OCI-LY7 (cell line): ENCODE data around the gene MUC4. TPM values are rescaled to one million over a fixed set of nuclear protein-coding genes. Genes with fewer than 3 reads are reported as not detected.
"Not testable (repeated sequence)": the region's sequence is repeated elsewhere in the genome, so short reads cannot be mapped to it uniquely, and the experiment has no call there.

Experiments used
- BruUV-seq: library from RNA; stranded (reverse); fragments of 400-500 nt; replicated peaks from 2 replicates; lab custom pipeline; 2021; lab: Mats Ljungman, UMichigan
- CTCF ChIA-PET: fragments of 300-600 bp; sonication (Branson Sonifier 250); formaldehyde crosslinking; loops from one replicate; lab custom pipeline; 2022; ENCODE audit warnings: antibody characterized with exemption; ENCODE audit not compliant: unreplicated experiment; lab: Charles Lee
- POLR2A ChIA-PET: fragments of 300-600 bp; sonication (Branson Sonifier 250); formaldehyde crosslinking; loops from one replicate; lab custom pipeline; 2022; ENCODE audit warnings: antibody characterized with exemption; lab: Charles Lee
- DNase-seq: peaks from one replicate; pipeline ENCODE4 v3.0.0-alpha.2; 2015; ENCODE audit warnings: low spot score
- H2AFZ ChIP-seq: fragments of 200-600 bp; sonication (generic), shearing (Covaris generic); 2 replicates; pipeline ENCODE4 v1.6.1; 2014; ENCODE audit warnings: mild to moderate bottlenecking, antibody characterized with exemption, low read length, moderate library complexity
- H3K27ac ChIP-seq: fragments of 200-600 bp; sonication (generic); 2 replicates; pipeline ENCODE4 v1.5.1; 2014; ENCODE audit warnings: mixed run types, low read depth, mild to moderate bottlenecking, moderate library complexity, low read length, inconsistent platforms; ENCODE audit not compliant: poor library complexity, severe bottlenecking
- H3K36me3 ChIP-seq: fragments of 200-600 bp; sonication (generic); 2 replicates; pipeline ENCODE4 v1.6.1; 2014; ENCODE audit warnings: mild to moderate bottlenecking, antibody characterized with exemption, low read length, moderate library complexity, mixed read lengths; ENCODE audit not compliant: insufficient read depth
- H3K4me1 ChIP-seq: fragments of 200-600 bp; sonication (generic); 2 replicates; pipeline ENCODE4 v1.5.1; 2014; ENCODE audit warnings: mild to moderate bottlenecking, low read length; ENCODE audit not compliant: insufficient read depth, poor library complexity, severe bottlenecking
- H3K4me2 ChIP-seq: fragments of 200-600 bp; sonication (generic); 2 replicates; pipeline ENCODE4 v1.6.1; 2014; ENCODE audit warnings: mild to moderate bottlenecking, low read length
- H3K4me3 ChIP-seq: fragments of 200-600 bp; sonication (generic); 2 replicates; pipeline ENCODE4 v1.5.1; 2014; ENCODE audit warnings: mild to moderate bottlenecking, low read depth, low read length; ENCODE audit not compliant: poor library complexity, severe bottlenecking
- H3K79me2 ChIP-seq: fragments of 200-600 bp; sonication (generic); 2 replicates; pipeline ENCODE4 v1.6.1; 2016; ENCODE audit warnings: low read depth, mild to moderate bottlenecking, low read length, moderate library complexity, mixed read lengths; ENCODE audit not compliant: insufficient read depth
- H3K9me2 ChIP-seq: fragments of 200-600 bp; sonication (generic); 2 replicates; pipeline ENCODE4 v1.6.1; 2016; ENCODE audit warnings: mild to moderate bottlenecking, low read length, mixed read lengths; ENCODE audit not compliant: insufficient read depth
- H3K9me3 ChIP-seq: fragments of 200-600 bp; sonication (generic); 2 replicates; pipeline ENCODE4 v1.6.1; 2014; ENCODE audit warnings: mild to moderate bottlenecking, mixed run types, low read length, mixed read lengths
- H4K20me1 ChIP-seq: fragments of 200-600 bp; sonication (generic); 2 replicates; pipeline ENCODE4 v1.6.1; 2014; ENCODE audit warnings: mild to moderate bottlenecking, antibody characterized with exemption, low read length, moderate library complexity, mixed read lengths; ENCODE audit not compliant: insufficient read depth
- EZH2phosphoT487 ChIP-seq: fragments of 200-600 bp; sonication (generic); IDR thresholded peaks from 2 replicates; pipeline ENCODE4 v1.6.1; 2018; ENCODE audit warnings: low read depth, borderline replicate concordance, mild to moderate bottlenecking, mixed run types, antibody characterized with exemption, low read length, moderate library complexity, mixed read lengths
- intact Hi-C: fragments of 100-400 bp; cut with micrococcal nuclease; formaldehyde crosslinking; loops from one replicate; pipeline ENCODE4 v1.10.0; 2022; ENCODE audit not compliant: unreplicated experiment
- total RNA-seq, 2 experiments: library from RNA; depleted of rRNA in 1 of 2; stranded (reverse); fragments of >200 nt in 1 of 2; shearing (Covaris generic) in 1 of 2; gene quantifications; 2 replicates each; pipeline ENCODE4 v1.2.3, GENCODE V29; 2014 to 2022
- TF ChIP-seq, protein P1 (sequence below): fragments of 200-600 bp; sonication (generic); conservative IDR thresholded peaks from 2 replicates; pipeline ENCODE4 v1.5.1; 2014; ENCODE audit warnings: mild to moderate bottlenecking, antibody characterized with exemption, low read length, moderate library complexity, mixed read lengths

Gene MUC4
- total RNA-seq, 2 experiments from 2014 or later = 0.03 to 0.42 TPM

GRCh38 chr3:195711813-195712534 is 99.8 kb downstream of the MUC4 start:
- Histone ChIP-seq H3K79me2 (no peaks in the 10 kb centered on the region), H2AFZ (no peak overlapping the region), H4K20me1 (no peaks in the 10 kb centered on the region), H3K4me2 (no peak overlapping the region), H3K27ac (no peak overlapping the region), H3K9me2 (no peaks in the 10 kb centered on the region), H3K4me3 (no peak overlapping the region), H3K36me3 (no peaks in the 10 kb centered on the region), H3K9me3 (no peaks in the 10 kb centered on the region), H3K4me1 (peaks cover 5% of the 10 kb centered on the region)
- no peak for DNase-seq
- BruUV-seq = no TSS peak
- POLR2A ChIA-PET = interaction anchor here (0.5 to 0.7 kb wide), 2 partner anchors 228 to 561 kb away, joined by 4 to 5 read pairs; no protein-coding TSS in a partner anchor
- TF ChIP-seq, protein P1, sequence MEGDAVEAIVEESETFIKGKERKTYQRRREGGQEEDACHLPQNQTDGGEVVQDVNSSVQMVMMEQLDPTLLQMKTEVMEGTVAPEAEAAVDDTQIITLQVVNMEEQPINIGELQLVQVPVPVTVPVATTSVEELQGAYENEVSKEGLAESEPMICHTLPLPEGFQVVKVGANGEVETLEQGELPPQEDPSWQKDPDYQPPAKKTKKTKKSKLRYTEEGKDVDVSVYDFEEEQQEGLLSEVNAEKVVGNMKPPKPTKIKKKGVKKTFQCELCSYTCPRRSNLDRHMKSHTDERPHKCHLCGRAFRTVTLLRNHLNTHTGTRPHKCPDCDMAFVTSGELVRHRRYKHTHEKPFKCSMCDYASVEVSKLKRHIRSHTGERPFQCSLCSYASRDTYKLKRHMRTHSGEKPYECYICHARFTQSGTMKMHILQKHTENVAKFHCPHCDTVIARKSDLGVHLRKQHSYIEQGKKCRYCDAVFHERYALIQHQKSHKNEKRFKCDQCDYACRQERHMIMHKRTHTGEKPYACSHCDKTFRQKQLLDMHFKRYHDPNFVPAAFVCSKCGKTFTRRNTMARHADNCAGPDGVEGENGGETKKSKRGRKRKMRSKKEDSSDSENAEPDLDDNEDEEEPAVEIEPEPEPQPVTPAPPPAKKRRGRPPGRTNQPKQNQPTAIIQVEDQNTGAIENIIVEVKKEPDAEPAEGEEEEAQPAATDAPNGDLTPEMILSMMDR = no peak
- TF ChIP-seq EZH2phosphoT487 = no peak
- intact Hi-C loops = no loop called here
- CTCF ChIA-PET = no interaction called here

DNA sequence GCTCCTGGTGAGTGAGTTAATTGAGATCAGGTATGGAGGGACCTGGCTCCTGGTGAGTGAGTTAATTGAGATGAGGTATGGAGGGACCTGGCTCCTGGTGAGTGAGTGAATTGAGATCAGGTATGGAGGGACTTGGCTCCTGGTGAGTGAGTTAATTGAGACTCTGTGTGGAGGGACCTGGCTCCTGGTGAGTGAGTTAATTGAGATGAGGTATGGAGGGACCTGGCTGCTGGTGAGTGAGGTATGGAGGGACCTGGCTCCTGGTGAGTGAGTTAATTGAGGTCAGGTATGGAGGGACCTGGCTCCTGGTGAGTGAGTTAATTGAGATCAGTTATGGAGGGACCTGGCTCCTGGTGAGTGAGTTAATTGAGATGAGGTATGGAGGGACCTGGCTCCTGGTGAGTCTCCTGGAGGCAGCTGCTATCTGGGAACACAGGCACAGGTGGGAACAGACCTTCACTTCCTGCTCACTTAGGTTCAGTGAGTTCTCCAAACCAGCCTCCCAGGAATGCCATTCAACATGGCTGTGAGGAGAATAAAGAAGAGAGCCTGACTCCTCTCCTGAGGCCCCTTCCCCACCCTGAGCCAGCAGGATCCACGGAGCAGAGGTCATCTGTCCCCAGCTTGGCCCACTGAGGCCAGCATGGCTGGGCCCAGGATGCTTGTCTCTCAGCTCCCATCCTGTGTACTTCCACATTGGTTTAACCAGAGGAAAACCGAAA is 100.5 kb downstream of the MUC4 start:
- H3K4me1 ChIP-seq, BruUV-seq, H3K4me2 ChIP-seq, H3K4me3 ChIP-seq, CTCF ChIA-PET, intact Hi-C loops, H3K9me3 ChIP-seq, H3K36me3 ChIP-seq, H4K20me1 ChIP-seq, H3K79me2 ChIP-seq, H3K27ac ChIP-seq, H3K9me2 ChIP-seq, DNase-seq, H2AFZ ChIP-seq: not testable (repeated sequence)
- POLR2A ChIA-PET = interaction anchor here (0.5 kb wide), 1 partner anchor 229 kb away, joined by 5 read pairs; no protein-coding TSS in a partner anchor

DNA sequence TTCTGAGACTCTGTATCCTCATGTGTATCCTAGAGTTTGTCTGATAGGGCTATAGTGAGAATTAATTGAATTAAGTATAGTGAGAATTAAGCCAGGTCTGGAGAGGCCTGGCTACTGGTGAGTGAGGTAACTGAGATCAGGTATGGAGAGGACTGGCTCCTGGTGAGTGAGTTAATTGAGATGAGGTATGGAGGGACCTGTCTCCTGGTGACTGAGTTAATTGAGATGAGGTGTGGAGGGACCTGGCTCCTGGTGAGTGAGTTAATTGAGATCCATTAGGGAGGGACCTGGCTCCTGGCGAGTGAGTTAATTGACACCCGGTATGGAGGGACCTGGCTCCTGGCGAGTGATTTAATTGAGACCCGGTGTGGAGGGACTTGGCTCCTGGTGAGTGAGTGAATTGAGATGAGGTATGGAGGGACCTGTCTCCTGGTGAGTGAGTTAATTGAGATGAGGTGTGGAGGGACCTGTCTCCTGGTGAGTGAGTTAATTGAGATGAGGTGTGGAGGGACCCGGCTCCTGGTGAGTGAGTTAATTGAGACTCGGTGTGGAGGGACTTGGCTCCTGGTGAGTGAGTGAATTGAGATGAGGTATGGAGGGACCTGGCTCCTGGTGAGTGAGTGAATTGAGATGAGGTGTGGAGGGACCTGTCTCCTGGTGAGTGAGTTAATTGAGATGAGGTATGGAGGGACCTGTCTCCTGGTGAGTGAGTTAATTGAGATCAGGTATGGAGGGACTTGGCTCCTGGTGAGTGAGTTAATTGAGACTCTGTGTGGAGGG is 101.4 kb downstream of the MUC4 start:
- H3K4me1 ChIP-seq, BruUV-seq, H3K4me2 ChIP-seq, H2AFZ ChIP-seq, H3K4me3 ChIP-seq, DNase-seq, CTCF ChIA-PET, H3K27ac ChIP-seq, H3K36me3 ChIP-seq, H4K20me1 ChIP-seq, H3K9me2 ChIP-seq, H3K9me3 ChIP-seq, H3K79me2 ChIP-seq, intact Hi-C loops: not testable (repeated sequence)
- POLR2A ChIA-PET = interaction anchor here (0.6 kb wide), 1 partner anchor 1598 kb away, joined by 5 read pairs; no protein-coding TSS in a partner anchor
